H1 (cell line): ENCODE measurements around the gene LCNL1. TPM values are rescaled to one million over a fixed set of nuclear protein-coding genes. Genes with fewer than 3 reads are reported as not detected.
A peak's percentile ranks its signal among the peaks of the same experiment; 100 is the strongest.

ENCODE experiments used
- CTCF ChIA-PET: fragments of 300-600 bp; sonication (Branson Sonifier 250); formaldehyde crosslinking; loops from one replicate; lab custom pipeline; 2021; ENCODE audit not compliant: partially characterized antibody; lab: Charles Lee
- POLR2A ChIA-PET: fragments of 300-600 bp; sonication (Branson Sonifier 250); formaldehyde crosslinking; loops from one replicate; lab custom pipeline; 2021; ENCODE audit warnings: inconsistent platforms; ENCODE audit not compliant: partially characterized antibody; lab: Charles Lee
- DNase-seq, 2 experiments: peaks; one replicate each; pipeline versions ENCODE4 v3.0.0 to v3.0.0-alpha.2; 2010 to 2022; ENCODE audit warnings: low spot score in 2 of 2, low read depth in 1 of 2, mixed read lengths in 1 of 2
- FAIRE-seq: peaks from 2 replicates; lab custom pipeline; 2011; peaks lifted over from hg19 to GRCh38; lab: Jason Lieb, UNC
- H2AFZ ChIP-seq: 2 replicates; pipeline ENCODE4 v1.8.1; 2012; ENCODE audit warnings: low read length, inconsistent platforms
- H2AK5ac ChIP-seq: 2 replicates; pipeline ENCODE4 v1.6.1; 2013; ENCODE audit warnings: low read depth, low read length
- H2BK120ac ChIP-seq: replicated peaks from 2 replicates; pipeline ENCODE3; 2013; ENCODE audit warnings: low read depth, low read length, inconsistent platforms
- H2BK12ac ChIP-seq: 2 replicates; pipeline ENCODE4 v1.6.1; 2013; ENCODE audit warnings: low read depth, low read length
- H2BK15ac ChIP-seq: 2 replicates; pipeline ENCODE4 v1.6.1; 2013; ENCODE audit warnings: low read length
- H2BK20ac ChIP-seq: 2 replicates; pipeline ENCODE4 v1.6.1; 2013; ENCODE audit warnings: low read length
- H2BK5ac ChIP-seq: 2 replicates; pipeline ENCODE4 v1.6.1; 2013; ENCODE audit warnings: low read depth, low read length
- H3K14ac ChIP-seq: 2 replicates; pipeline ENCODE4 v1.6.1; 2013; ENCODE audit warnings: inconsistent platforms; ENCODE audit not compliant: insufficient read length
- H3K18ac ChIP-seq: 2 replicates; pipeline ENCODE4 v1.6.1; 2013; ENCODE audit warnings: low read length; ENCODE audit errors: extremely low read depth
- H3K23ac ChIP-seq: 2 replicates; pipeline ENCODE4 v1.6.1; 2013; ENCODE audit warnings: inconsistent platforms; ENCODE audit not compliant: insufficient read length
- H3K23me2 ChIP-seq: 2 replicates; pipeline ENCODE4 v1.6.1; 2013; ENCODE audit warnings: low read depth, low read length
- H3K27ac ChIP-seq: 2 replicates; pipeline ENCODE4 v1.6.1; 2011; ENCODE audit warnings: low read depth, low read length, inconsistent platforms
- H3K27me3 ChIP-seq, 4 experiments: replicated peaks in 1 of 4; 1 replicate in 1 of 4; 2 replicates in 3 of 4; pipeline versions ENCODE4 v1.6.1 to v1.8.1; 2011 to 2013; ENCODE audit warnings: low read length in 3 of 4, mild to moderate bottlenecking in 3 of 4, inconsistent platforms in 2 of 4, mixed read lengths in 2 of 4, moderate library complexity in 1 of 4; ENCODE audit not compliant: control insufficient read depth in 3 of 4, insufficient read depth in 3 of 4; ENCODE audit errors: extremely low read depth in 1 of 4
- H3K36me3 ChIP-seq, 4 experiments: 2 replicates each; pipeline versions ENCODE4 v1.6.1 to v1.8.1; 2011 to 2013; ENCODE audit warnings: mild to moderate bottlenecking in 4 of 4, low read length in 3 of 4, moderate library complexity in 2 of 4, control low read depth in 1 of 4, inconsistent platforms in 1 of 4; ENCODE audit not compliant: insufficient read depth in 4 of 4, control insufficient read depth in 2 of 4
- H3K4ac ChIP-seq: replicated peaks from 2 replicates; pipeline ENCODE3; 2013; ENCODE audit warnings: low read length, low read depth, mixed read lengths, inconsistent platforms; ENCODE audit not compliant: insufficient read length
- H3K4me1 ChIP-seq, 4 experiments: replicated peaks in 1 of 4; 1 replicate in 1 of 4; 2 replicates in 3 of 4; pipeline versions ENCODE4 v1.6.1 to v1.8.1; 2011 to 2013; ENCODE audit warnings: low read length in 3 of 4, inconsistent platforms in 2 of 4, mixed read lengths in 1 of 4; ENCODE audit not compliant: insufficient read depth in 4 of 4, control insufficient read depth in 3 of 4
- H3K4me2 ChIP-seq, 2 experiments: 2 replicates each; pipeline versions ENCODE4 v1.6.1 to v1.8.1; 2011 to 2013; ENCODE audit warnings: low read depth in 2 of 2, low read length in 2 of 2, control low read depth in 1 of 2, inconsistent platforms in 1 of 2, mild to moderate bottlenecking in 1 of 2; ENCODE audit not compliant: insufficient read depth in 1 of 2
- H3K4me3 ChIP-seq, 4 experiments: fragments of 200-600, 300-600 bp in 1 of 4; sonication (generic), shearing (Covaris generic), sonication (Bioruptor Twin) in 1 of 4; 2 replicates each; pipeline versions ENCODE4 v1.5.1 to v1.8.1; 2011 to 2016; ENCODE audit warnings: low read length in 4 of 4, low read depth in 3 of 4, control low read depth in 2 of 4, inconsistent platforms in 2 of 4, mild to moderate bottlenecking in 2 of 4, mixed read lengths in 1 of 4, moderate library complexity in 1 of 4; ENCODE audit not compliant: insufficient read depth in 2 of 4; ENCODE audit errors: extremely low read depth in 1 of 4
- H3K56ac ChIP-seq: replicated peaks from 2 replicates; pipeline ENCODE3; 2013; ENCODE audit warnings: low read depth, mild to moderate bottlenecking, mixed read lengths, low read length, inconsistent platforms; ENCODE audit not compliant: insufficient read length
- H3K79me1 ChIP-seq: 2 replicates; pipeline ENCODE4 v1.6.1; 2013; ENCODE audit warnings: low read depth, low read length, control low read depth
- H3K79me2 ChIP-seq, 2 experiments: 2 replicates each; pipeline versions ENCODE4 v1.6.1 to v1.8.1; 2012 to 2013; ENCODE audit warnings: low read length in 2 of 2, mild to moderate bottlenecking in 2 of 2, inconsistent platforms in 1 of 2; ENCODE audit not compliant: insufficient read depth in 2 of 2, control insufficient read depth in 1 of 2
- H3K9ac ChIP-seq, 4 experiments: replicated peaks in 1 of 4; 1 replicate in 1 of 4; 2 replicates in 3 of 4; pipeline versions ENCODE4 v1.6.1 to v1.8.1; 2011 to 2013; ENCODE audit warnings: low read depth in 3 of 4, low read length in 3 of 4, control low read depth in 2 of 4, mild to moderate bottlenecking in 2 of 4, moderate library complexity in 2 of 4, inconsistent platforms in 1 of 4; ENCODE audit errors: extremely low read depth in 1 of 4
- H3K9me3 ChIP-seq, 2 experiments: 2 replicates each; pipeline versions ENCODE4 v1.6.1 to v1.8.1; 2012 to 2013; ENCODE audit warnings: mild to moderate bottlenecking in 2 of 2, moderate library complexity in 2 of 2, control low read depth in 1 of 2, inconsistent platforms in 1 of 2, low read depth in 1 of 2, low read length in 1 of 2, mixed read lengths in 1 of 2; ENCODE audit not compliant: insufficient read depth in 2 of 2
- H4K20me1 ChIP-seq, 2 experiments: replicated peaks in 1 of 2; 2 replicates each; pipeline versions ENCODE3 to v1.8.1; 2011 to 2013; ENCODE audit warnings: inconsistent platforms in 2 of 2, low read length in 2 of 2, mild to moderate bottlenecking in 1 of 2; ENCODE audit not compliant: insufficient read depth in 2 of 2, control insufficient read depth in 1 of 2
- H4K5ac ChIP-seq: 2 replicates; pipeline ENCODE4 v1.6.1; 2013; ENCODE audit warnings: low read length, low read depth, mixed read lengths, inconsistent platforms; ENCODE audit not compliant: insufficient read length
- H4K8ac ChIP-seq: 2 replicates; pipeline ENCODE4 v1.8.0; 2013; ENCODE audit warnings: mild to moderate bottlenecking, moderate library complexity, low read length, inconsistent platforms; ENCODE audit not compliant: insufficient read depth; ENCODE audit errors: extremely low read depth
- H4K91ac ChIP-seq: replicated peaks from 2 replicates; pipeline ENCODE3; 2013; ENCODE audit warnings: low read length, mixed read lengths, inconsistent platforms; ENCODE audit not compliant: insufficient read length
- CBX8 ChIP-seq: fragments of 300-800, 300-1000 bp; sonication (generic); IDR thresholded peaks from 2 replicates; pipeline ENCODE4 v1.7.1; 2016; ENCODE audit warnings: low read depth, low read length, borderline replicate concordance
- CEBPB ChIP-seq: IDR thresholded peaks from 2 replicates; pipeline ENCODE4 v1.6.1; 2012; ENCODE audit warnings: low read depth, low read length
- CHD2 ChIP-seq: IDR thresholded peaks from 2 replicates; pipeline ENCODE4 v1.6.1; 2012; ENCODE audit warnings: low read length, improper control_type of control experiment
- MAX ChIP-seq: IDR thresholded peaks from 2 replicates; pipeline ENCODE4 v1.6.1; 2012; ENCODE audit warnings: inconsistent platforms
- POLR2A ChIP-seq, 2 experiments: IDR thresholded peaks; 1 replicate in 1 of 2; 2 replicates in 1 of 2; pipeline ENCODE4 v1.6.1; 2011; ENCODE audit warnings: low read depth in 2 of 2, low read length in 2 of 2, mild to moderate bottlenecking in 2 of 2; ENCODE audit errors: control extremely low read depth in 1 of 2
- RAD21 ChIP-seq, 2 experiments: IDR thresholded peaks in 1 of 2; conservative IDR thresholded peaks in 1 of 2; 2 replicates each; pipeline ENCODE4 v1.6.1; 2011; ENCODE audit warnings: low read depth in 2 of 2, low read length in 2 of 2, improper control_type of control experiment in 1 of 2, inconsistent platforms in 1 of 2, mild to moderate bottlenecking in 1 of 2, moderate library complexity in 1 of 2
- SIRT6 ChIP-seq: IDR thresholded peaks from one replicate; pipeline ENCODE4 v1.7.1; 2012; ENCODE audit warnings: low read length, inconsistent platforms
- SP1 ChIP-seq: IDR thresholded peaks from 2 replicates; pipeline ENCODE4 v1.6.1; 2011; ENCODE audit warnings: low read depth, low read length
- TCF12 ChIP-seq: IDR thresholded peaks from 2 replicates; pipeline ENCODE4 v1.6.1; 2011; ENCODE audit warnings: low read depth, mild to moderate bottlenecking, low read length
- WGBS, 2 experiments: shearing (Covaris generic) in 1 of 2; methylation state at CpG; one replicate each; pipeline versions ENCODE4 v1.1.6 to v1.1.7; 2013 to 2015; ENCODE audit warnings: low lambda C conversion rate in 2 of 2, mixed read lengths in 2 of 2, inconsistent platforms in 1 of 2, low coverage in 1 of 2, missing lambda C conversion rate in 1 of 2; ENCODE audit not compliant: insufficient replicate concordance in 2 of 2, insufficient coverage in 1 of 2, insufficient read length in 1 of 2; ENCODE audit errors: extremely low coverage in 1 of 2, missing lambda C conversion rate in 1 of 2; 5-methylcytosine and 5-hydroxymethylcytosine counted together
- polyA plus RNA-seq, 7 experiments: library from polyadenylated mRNA; depleted of rRNA in 3 of 7; stranded (reverse) in 5 of 7; unstranded in 2 of 7; fragments of >200 nt in 5 of 7; fragments of 200-250 nt in 2 of 7; gene quantifications; 1 replicate in 5 of 7; 2 replicates in 1 of 7; 4 replicates in 1 of 7; pipeline versions ENCODE4 v1.2.1 to v1.2.3, GENCODE V29; 2011 to 2013; ENCODE audit warnings: missing spikeins in 2 of 7, mixed read lengths in 2 of 7
- total RNA-seq: library from RNA; stranded (reverse); fragmentation: NEBNext Ultra II Directional; extraction: Animal tissue kit (Norgen Biotek cat#: 25700); gene quantifications from 2 replicates; pipeline ENCODE4 v1.2.1, GENCODE V29; 2021
- TF ChIP-seq, protein P1 (sequence below): IDR thresholded peaks from 2 replicates; pipeline ENCODE4 v1.6.1; 2011; ENCODE audit warnings: low read depth, mild to moderate bottlenecking, low read length; ENCODE audit not compliant: insufficient read depth

The LCNL1 gene
- total and polyA plus RNA-seq, 2 of the 8 experiments (the other 6 are each of a cell fraction or from before 2014, with no cell fraction given): 0.11 TPM; not detected in 1

- POLR2A ChIA-PET: interaction anchor here (0.7 to 1.3 kb wide), 2 partner anchors 43 to 74 kb away, joined by 3 read pairs; no protein-coding TSS in a partner anchor
- H3K79me1 ChIP-seq: no peaks in the 10 kb centered on the region
- TF ChIP-seq CEBPB (no peak), SIRT6 (no peak), POLR2A (IDR thresholded peaks at IDR 0.05; ENCODE audit: control extremely low read depth in 1 of 2, low read depth in 2 of 2, low read length in 2 of 2) (peak in 1 of 2 experiments; percentile 29; a peak in 1 of 3 replicates), MAX (peak; percentile 76), RAD21 (IDR thresholded peaks at IDR 0.05 in 1 of 2, conservative IDR thresholded peaks at IDR 0.05 in 1 of 2; ENCODE audit: low read depth in 2 of 2, low read length in 2 of 2) (no peak), SP1 (peak; percentile 77), CHD2 (peak; percentile 84), TCF12 (0 out of 2 replicates have a peak, but pooled peaks have one; percentile 6), CBX8 (no peak)
- TF ChIP-seq, protein P1, sequence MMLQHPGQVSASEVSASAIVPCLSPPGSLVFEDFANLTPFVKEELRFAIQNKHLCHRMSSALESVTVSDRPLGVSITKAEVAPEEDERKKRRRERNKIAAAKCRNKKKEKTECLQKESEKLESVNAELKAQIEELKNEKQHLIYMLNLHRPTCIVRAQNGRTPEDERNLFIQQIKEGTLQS: peak; percentile 94
Measured at GRCh38 chr9:136949817-136950655, 32.8 kb upstream of the LCNL1 start.

More at GRCh38 chr9:136949817-136950655, 32.8 kb upstream of the LCNL1 start:
- Histone ChIP-seq H3K4ac (peak overlapping the region; percentile 78), H3K23me2 (peaks cover 3% of the 10 kb centered on the region; the same call in 1 of the 2 replicates), H3K27me3 (no peaks in the 10 kb centered on the region), H3K9me3 (no peaks in the 10 kb centered on the region), H2AFZ (no peak overlapping the region), H3K36me3 (no peaks in the 10 kb centered on the region), H2AK5ac (0 out of 2 replicates have a peak overlapping the region, but pooled peaks have one; percentile 42), H3K56ac (peak overlapping the region; percentile 69), H3K79me2 (no peaks in the 10 kb centered on the region), H3K18ac (peak overlapping the region; percentile 97), H3K4me3 (peak overlapping the region; percentile 36 to 55 (median 49)), H3K23ac (no peak overlapping the region), H2BK15ac (peak overlapping the region; percentile 88; the same call in 1 of the 2 replicates), H4K91ac (peak overlapping the region; percentile 89), H3K27ac (peak overlapping the region; percentile 20; the same call in 1 of the 2 replicates), H4K5ac (peak overlapping the region; percentile 80), H2BK5ac (peak overlapping the region; percentile 93; the same call in 1 of the 2 replicates), H2BK20ac (no peak overlapping the region), H3K4me1 (peaks cover 0 to 16% (median 11%) of the 10 kb centered on the region in 4 experiments; a peak in 5 of 7 replicates), H3K14ac (no peak overlapping the region), H3K4me2 (peak overlapping the region; percentile 35 to 86), H2BK12ac (0 out of 2 replicates have a peak overlapping the region, but pooled peaks have one; percentile 71), H2BK120ac (peak overlapping the region; percentile 87), H4K8ac (peak overlapping the region; percentile 90), H3K9ac (peak overlapping the region in 3 of 4 experiments; percentile 38 to 56 (median 47); a peak in 5 of 7 replicates), H4K20me1 (no peaks in the 10 kb centered on the region)
- no peak for FAIRE-seq
- 19% methylated on average over 27 of the region's 63 CpGs; no CpG with 5 or more reads in 1 of the 2 experiments for WGBS, 2 experiments
- DNase-seq: peak; percentile 84 to 99
- CTCF ChIA-PET: interaction anchor here (3.1 to 3.2 kb wide), 2 partner anchors 26 to 41 kb away, joined by 19 to 31 read pairs; partner anchors contain the start of gene PAXX
